ENCODE results near the gene KMT2E. TPM values are rescaled to one million over a fixed set of nuclear protein-coding genes. Genes with fewer than 3 reads are reported as not detected.

Gene KMT2E
- total RNA-seq, 2 experiments from 2014 or later, result 50.1 to 72.8 TPM

- H4K20me1 ChIP-seq (ENCODE audit: insufficient read depth, low read length), result peaks cover 71% of the 10 kb centered on the region
- POLR2A ChIA-PET, result interaction anchor here (1.3 to 3.2 kb wide), 2 partner anchors 11 to 13 kb away, joined by 3 to 14 read pairs; no protein-coding TSS in a partner anchor
- intact Hi-C loops (cut with micrococcal nuclease; ENCODE audit: unreplicated experiment), result no loop called here
- H3K27ac ChIP-seq (ENCODE audit: low read depth, low read length, poor library complexity, severe bottlenecking), result no peak overlapping the region
- H3K79me2 ChIP-seq (ENCODE audit: insufficient read depth, low read depth, low read length), result no peaks in the 10 kb centered on the region; the same call in 1 of the 2 replicates
- peaks cover 94% of the 10 kb centered on the region for H3K36me3 ChIP-seq (ENCODE audit: insufficient read depth, low read length)
- H2AFZ ChIP-seq (ENCODE audit: low read length), result no peak overlapping the region
- no peak overlapping the region for H3K4me3 ChIP-seq (ENCODE audit: low read depth, low read length, poor library complexity, severe bottlenecking)
- TF ChIP-seq EZH2phosphoT487 (IDR thresholded peaks at IDR 0.05; ENCODE audit: borderline replicate concordance, low read depth, low read length) (no peak), CTCF (conservative IDR thresholded peaks at IDR 0.05; ENCODE audit: low read length) (no peak)
- H3K9me2 ChIP-seq (ENCODE audit: insufficient read depth, low read length), result no peaks in the 10 kb centered on the region
- no peaks in the 10 kb centered on the region for H3K9me3 ChIP-seq (ENCODE audit: low read length)
- no TSS peak for BruUV-seq (replicated peaks)
- CTCF ChIA-PET (ENCODE audit: unreplicated experiment), result no interaction called here
- H3K4me2 ChIP-seq (ENCODE audit: low read length), result no peak overlapping the region
- DNase-seq (ENCODE audit: low spot score), result no peak
- H3K4me1 ChIP-seq (ENCODE audit: insufficient read depth, low read length, poor library complexity, severe bottlenecking), result peaks cover 21% of the 10 kb centered on the region
Observed at GRCh38 chr7:104998040-104998752, 15.8 kb upstream of the KMT2E start.

- POLR2A ChIA-PET, result interaction anchor here (1.0 kb wide), 1 partner anchor 9 kb away, joined by 3 read pairs; no protein-coding TSS in a partner anchor
- H3K4me1 ChIP-seq (ENCODE audit: insufficient read depth, low read length, poor library complexity, severe bottlenecking), result peaks cover 39% of the 10 kb centered on the region
- H3K36me3 ChIP-seq (ENCODE audit: insufficient read depth, low read length), result peaks cover 89% of the 10 kb centered on the region
Observed at GRCh38 chr7:105000200-105000599, 13.8 kb upstream of the KMT2E start.

More at GRCh38 chr7:105000200-105000599, 13.8 kb upstream of the KMT2E start:
- CTCF ChIA-PET (ENCODE audit: unreplicated experiment), result no interaction called here
- BruUV-seq (replicated peaks), result no TSS peak
- H2AFZ ChIP-seq (ENCODE audit: low read length), result no peak overlapping the region
- H4K20me1 ChIP-seq (ENCODE audit: insufficient read depth, low read length), result peaks cover 69% of the 10 kb centered on the region
- no peak for DNase-seq (ENCODE audit: low spot score)
- no peak overlapping the region for H3K4me2 ChIP-seq (ENCODE audit: low read length)
- no peaks in the 10 kb centered on the region; the same call in 1 of the 2 replicates for H3K79me2 ChIP-seq (ENCODE audit: insufficient read depth, low read depth, low read length)
- no peak overlapping the region for H3K27ac ChIP-seq (ENCODE audit: low read depth, low read length, poor library complexity, severe bottlenecking)
- H3K9me3 ChIP-seq (ENCODE audit: low read length), result no peaks in the 10 kb centered on the region
- H3K4me3 ChIP-seq (ENCODE audit: low read depth, low read length, poor library complexity, severe bottlenecking), result no peak overlapping the region
- TF ChIP-seq CTCF (conservative IDR thresholded peaks at IDR 0.05; ENCODE audit: low read length) (no peak), EZH2phosphoT487 (IDR thresholded peaks at IDR 0.05; ENCODE audit: borderline replicate concordance, low read depth, low read length) (no peak)
- no peaks in the 10 kb centered on the region for H3K9me2 ChIP-seq (ENCODE audit: insufficient read depth, low read length)
- intact Hi-C loops (cut with micrococcal nuclease; ENCODE audit: unreplicated experiment), result no loop called here
